Upper lobe of left lung (tissue), 6 donors: ENCODE data around the gene IL17RB. TPM values are rescaled to one million over a fixed set of nuclear protein-coding genes. Genes with fewer than 3 reads are reported as not detected.

ENCODE experiments used
- ATAC-seq, 2 donors: fragments of 200-7000 bp; cut with Tn5 transposase; one replicate each; pipeline ENCODE4 v1.9.1; 2022; ENCODE audit warnings: mild to moderate bottlenecking in 2 of 2, moderate library complexity in 2 of 2; ENCODE audit not compliant: low FRiP score in 2 of 2
- DNase-seq, 2 donors: peaks; one replicate each; pipeline ENCODE4 v3.0.0-alpha.2; 2019 to 2020
- H3K27ac ChIP-seq, 4 donors: fragments of 200-600 bp; sonication (generic); one replicate each; pipeline ENCODE4 v1.5.1; 2016 to 2019
- H3K27me3 ChIP-seq, 4 donors: fragments of 200-600 bp; sonication (generic); one replicate each; pipeline ENCODE4 v1.5.1; 2017 to 2019
- H3K36me3 ChIP-seq, 4 donors: fragments of 200-600 bp; sonication (generic); one replicate each; pipeline ENCODE4 v1.5.1; 2016 to 2019
- H3K4me1 ChIP-seq, 4 donors: fragments of 200-600 bp; sonication (generic); one replicate each; pipeline ENCODE4 v1.5.1; 2018 to 2019
- H3K4me3 ChIP-seq, 4 donors: fragments of 200-600 bp; sonication (generic); one replicate each; pipeline ENCODE4 v1.5.1; 2017 to 2019; ENCODE audit warnings: mild to moderate bottlenecking in 2 of 4, moderate library complexity in 1 of 4
- H3K9me3 ChIP-seq, 4 donors: fragments of 200-600 bp; sonication (generic); one replicate each; pipeline ENCODE4 v1.5.1; 2018 to 2019
- EP300 ChIP-seq, 4 donors: sonication (generic); formaldehyde crosslinking; IDR thresholded peaks; one replicate each; pipeline ENCODE4 v1.5.1; 2017; ENCODE audit warnings: antibody characterized with exemption in 4 of 4, control low read depth in 2 of 4
- POLR2A ChIP-seq, 4 donors: fragments of 450-650 bp; IDR thresholded peaks; one replicate each; pipeline ENCODE4 v1.5.1; 2016 to 2017; ENCODE audit warnings: antibody characterized with exemption in 4 of 4, mild to moderate bottlenecking in 2 of 4
- POLR2AphosphoS5 ChIP-seq, 2 donors: sonication (generic); formaldehyde crosslinking; IDR thresholded peaks; one replicate each; pipeline ENCODE4 v1.5.1; 2017; ENCODE audit warnings: antibody characterized with exemption in 2 of 2
- WGBS, 2 donors: methylation state at CpG; one replicate each; pipeline ENCODE4 v1.1.5; 2017 to 2018; 5-methylcytosine and 5-hydroxymethylcytosine counted together
- total RNA-seq, 6 donors: library from RNA; depleted of rRNA in 4 of 6; stranded (reverse); fragments of >200 nt in 4 of 6; gene quantifications; one replicate each; pipeline versions ENCODE4 v1.1.0 to v1.2.1, GENCODE V29; 2016 to 2021
- TF ChIP-seq, protein P1 (sequence below), 6 experiments: fragments of 450-650 bp in 4 of 6; fragments of 200-600 bp in 2 of 6; sonication (generic) in 2 of 6; IDR thresholded peaks; one replicate each; pipeline ENCODE4 v1.5.1; 2016 to 2019; ENCODE audit warnings: antibody characterized with exemption in 6 of 6
- donor health status: DM: no; HTN: no; CAD: no; lungs with moderate emphysema.
- donor health status: DM: no; HTN: yes; CAD: no; lungs with severe emphysema.

IL17RB gene
- total RNA-seq, 6 donors from 2014 or later: 3.1 to 15.6 (median 6.3) TPM

GRCh38 chr3:53801319-53801718, 45.0 kb upstream of the IL17RB start:
- Histone ChIP-seq H3K36me3 (peaks cover 0 to 3% (median 0%) of the 10 kb centered on the region in 4 donors), H3K9me3 (no peaks in the 10 kb centered on the region), H3K27me3 (no peaks in the 10 kb centered on the region), H3K27ac (no peak overlapping the region), H3K4me1 (no peaks in the 10 kb centered on the region), H3K4me3 (no peak overlapping the region)
- ATAC-seq (no peak), DNase-seq (no peak)
- TF ChIP-seq, protein P1, sequence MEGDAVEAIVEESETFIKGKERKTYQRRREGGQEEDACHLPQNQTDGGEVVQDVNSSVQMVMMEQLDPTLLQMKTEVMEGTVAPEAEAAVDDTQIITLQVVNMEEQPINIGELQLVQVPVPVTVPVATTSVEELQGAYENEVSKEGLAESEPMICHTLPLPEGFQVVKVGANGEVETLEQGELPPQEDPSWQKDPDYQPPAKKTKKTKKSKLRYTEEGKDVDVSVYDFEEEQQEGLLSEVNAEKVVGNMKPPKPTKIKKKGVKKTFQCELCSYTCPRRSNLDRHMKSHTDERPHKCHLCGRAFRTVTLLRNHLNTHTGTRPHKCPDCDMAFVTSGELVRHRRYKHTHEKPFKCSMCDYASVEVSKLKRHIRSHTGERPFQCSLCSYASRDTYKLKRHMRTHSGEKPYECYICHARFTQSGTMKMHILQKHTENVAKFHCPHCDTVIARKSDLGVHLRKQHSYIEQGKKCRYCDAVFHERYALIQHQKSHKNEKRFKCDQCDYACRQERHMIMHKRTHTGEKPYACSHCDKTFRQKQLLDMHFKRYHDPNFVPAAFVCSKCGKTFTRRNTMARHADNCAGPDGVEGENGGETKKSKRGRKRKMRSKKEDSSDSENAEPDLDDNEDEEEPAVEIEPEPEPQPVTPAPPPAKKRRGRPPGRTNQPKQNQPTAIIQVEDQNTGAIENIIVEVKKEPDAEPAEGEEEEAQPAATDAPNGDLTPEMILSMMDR (IDR thresholded peaks at IDR 0.05): no peak
- no peak for TF ChIP-seq POLR2A (IDR thresholded peaks at IDR 0.05)
- no peak for TF ChIP-seq EP300 (IDR thresholded peaks at IDR 0.05)
- TF ChIP-seq POLR2AphosphoS5 (IDR thresholded peaks at IDR 0.05): no peak
- 95 to 96% methylated on average over 4 to 9 of the region's 9 CpGs for WGBS, 2 donors

GRCh38 chr3:53802256-53802880, 44.0 kb upstream of the IL17RB start:
- H3K4me3 ChIP-seq: no peak overlapping the region
- ATAC-seq (no peak), DNase-seq (no peak)
- TF ChIP-seq, protein P1 (IDR thresholded peaks at IDR 0.05): no peak
- no peak for TF ChIP-seq POLR2A (IDR thresholded peaks at IDR 0.05)
- TF ChIP-seq POLR2AphosphoS5 (IDR thresholded peaks at IDR 0.05): no peak
- no peak for TF ChIP-seq EP300 (IDR thresholded peaks at IDR 0.05)
- H3K27ac ChIP-seq: no peak overlapping the region
- H3K4me1 ChIP-seq: no peaks in the 10 kb centered on the region
- H3K9me3 ChIP-seq: no peaks in the 10 kb centered on the region
- H3K36me3 ChIP-seq: peaks cover 0 to 3% (median 0%) of the 10 kb centered on the region in 4 donors
- 77 to 83% methylated on average over 8 of the region's 8 CpGs for WGBS, 2 donors
- no peaks in the 10 kb centered on the region for H3K27me3 ChIP-seq

DNA sequence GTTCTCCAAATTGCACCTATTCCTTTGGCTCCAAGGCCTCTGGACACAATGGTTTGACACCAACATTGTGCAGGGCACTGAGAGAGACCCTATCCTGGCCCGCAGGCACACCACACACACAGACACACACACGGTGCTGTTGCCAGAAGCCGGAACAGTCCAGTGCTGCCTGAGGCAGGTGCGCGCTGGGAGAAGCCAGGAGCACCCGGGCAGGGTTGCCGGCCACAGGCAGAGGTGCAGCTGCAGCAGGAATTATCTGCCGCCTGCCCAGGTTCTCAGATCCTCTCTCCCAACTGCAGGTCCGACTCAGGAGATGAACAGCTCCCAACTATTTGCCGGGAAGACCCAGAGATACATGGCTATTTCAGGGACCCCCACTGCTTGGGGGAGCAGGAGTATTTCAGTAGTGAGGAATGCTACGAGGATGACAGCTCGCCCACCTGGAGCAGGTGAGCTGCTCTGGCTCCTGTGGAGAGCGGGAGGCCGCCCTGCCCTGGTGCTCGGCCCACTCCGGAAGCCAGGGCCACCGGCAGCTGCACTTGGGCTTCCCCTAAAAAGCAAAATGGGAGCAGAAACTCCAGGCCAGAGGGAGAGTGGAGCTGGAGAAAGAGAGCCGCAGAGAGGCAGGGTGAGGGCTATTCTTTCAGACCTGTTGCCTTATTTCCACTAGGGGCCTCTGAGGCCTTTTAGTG, 43.1 kb upstream of the IL17RB start:
- Histone ChIP-seq H3K27ac (no peak overlapping the region), H3K4me1 (no peaks in the 10 kb centered on the region), H3K4me3 (no peak overlapping the region), H3K27me3 (no peaks in the 10 kb centered on the region), H3K9me3 (no peaks in the 10 kb centered on the region), H3K36me3 (peaks cover 0 to 3% (median 0%) of the 10 kb centered on the region in 4 donors)
- ATAC-seq (no peak), DNase-seq (peak in 1 of 2 donors; percentile 62)
- TF ChIP-seq POLR2A (IDR thresholded peaks at IDR 0.05) (no peak), POLR2AphosphoS5 (IDR thresholded peaks at IDR 0.05) (no peak), EP300 (IDR thresholded peaks at IDR 0.05) (no peak)
- TF ChIP-seq, protein P1 (IDR thresholded peaks at IDR 0.05): no peak
- 91 to 92% methylated on average over 4 to 18 of the region's 18 CpGs for WGBS, 2 donors

DNA sequence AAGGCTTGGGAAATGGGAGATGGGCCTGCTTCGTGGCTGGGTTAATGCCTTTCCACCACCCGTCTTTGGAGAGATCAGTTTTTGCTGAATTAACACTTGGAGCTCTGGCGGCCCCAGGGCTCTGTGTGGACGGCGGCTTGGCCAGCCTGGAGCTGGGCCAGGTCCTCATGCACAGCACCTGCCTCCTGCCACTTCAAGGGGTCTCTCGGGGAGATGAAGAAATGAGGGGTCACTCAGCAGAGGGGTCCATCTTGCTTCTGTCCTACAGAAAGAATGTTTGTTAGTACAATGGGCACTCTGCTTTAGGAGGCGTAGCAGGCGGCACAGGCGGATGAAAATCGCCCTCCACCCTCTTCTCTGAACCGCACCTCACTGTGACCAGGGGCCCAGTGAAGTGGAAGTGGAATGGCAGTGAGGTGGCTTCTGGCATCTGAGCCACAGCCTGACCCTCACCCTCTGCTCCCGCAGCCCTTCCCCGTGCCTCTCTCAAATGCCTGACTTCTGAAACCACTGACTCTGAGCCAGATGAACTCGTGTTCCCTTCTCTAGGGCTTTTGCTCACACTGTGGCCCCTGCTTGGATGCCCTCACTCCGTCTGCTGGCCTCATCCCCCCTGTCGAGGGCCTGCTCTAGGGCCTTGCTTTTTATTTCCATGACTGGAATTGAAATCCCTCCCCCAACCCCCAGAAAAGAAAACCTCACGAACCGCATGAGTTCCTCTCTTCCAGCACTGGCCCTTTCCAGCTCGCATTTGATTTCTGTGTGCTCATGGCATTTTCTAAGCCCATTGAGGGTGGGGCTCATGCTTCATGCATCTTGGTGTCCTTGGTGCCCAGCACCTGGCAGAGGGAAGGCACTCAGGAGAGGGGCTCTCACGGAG, 42.3 kb upstream of the IL17RB start:
- Histone ChIP-seq H3K27me3 (no peaks in the 10 kb centered on the region), H3K4me1 (no peaks in the 10 kb centered on the region), H3K4me3 (no peak overlapping the region), H3K27ac (peak overlapping the region in 1 of 4 donors; percentile 35), H3K36me3 (peaks cover 0 to 6% (median 0%) of the 10 kb centered on the region in 4 donors), H3K9me3 (no peaks in the 10 kb centered on the region)
- WGBS, 2 donors: 62 to 74% methylated on average over 17 to 20 of the region's 20 CpGs
- ATAC-seq (no peak), DNase-seq (no peak)
- TF ChIP-seq POLR2AphosphoS5 (IDR thresholded peaks at IDR 0.05) (no peak), POLR2A (IDR thresholded peaks at IDR 0.05) (no peak), EP300 (IDR thresholded peaks at IDR 0.05) (no peak)
- TF ChIP-seq, protein P1 (IDR thresholded peaks at IDR 0.05): no peak
